GM12891 (cell line): ENCODE data around the gene UBTF.

Experiments
- POLR2A ChIP-seq: IDR thresholded peaks from 2 replicates; pipeline ENCODE4 v1.6.1; 2011; ENCODE audit warnings: low read depth, low read length, control low read depth
- POLR2AphosphoS5 ChIP-seq: IDR thresholded peaks from 2 replicates; pipeline ENCODE4 v1.6.1; 2011; ENCODE audit warnings: low read depth, low read length, control low read depth
- SPI1 ChIP-seq: IDR thresholded peaks from 2 replicates; pipeline ENCODE4 v1.6.1; 2011; ENCODE audit warnings: low read depth, low read length, control low read depth
- TAF1 ChIP-seq: IDR thresholded peaks from 2 replicates; pipeline ENCODE4 v1.6.1; 2011; ENCODE audit warnings: low read depth, low read length, control low read depth

DNA sequence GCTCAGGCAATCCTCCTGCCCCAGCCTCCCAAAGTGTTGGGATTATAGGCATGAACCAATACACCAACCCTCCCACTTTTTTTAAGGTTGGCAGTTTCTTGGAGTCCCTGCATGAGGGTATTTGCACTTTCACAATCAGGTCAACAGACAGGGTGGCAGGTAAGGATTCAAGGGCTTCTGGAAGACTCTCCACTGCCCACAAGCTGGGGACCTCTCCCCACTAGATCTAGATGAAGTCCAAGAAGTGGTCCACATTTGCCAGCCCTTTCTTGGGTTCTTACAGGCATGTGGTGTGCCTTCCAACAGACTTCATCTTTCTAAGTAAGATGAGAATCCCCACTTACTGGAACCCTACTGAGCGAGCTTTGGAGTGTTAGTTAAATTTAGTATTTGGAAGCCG lies 45.0 kb downstream of the UBTF start:
- no peak for TF ChIP-seq TAF1
- TF ChIP-seq POLR2A: no peak
- no peak for TF ChIP-seq SPI1
- no peak for TF ChIP-seq POLR2AphosphoS5
